Measurements from ENCODE around the gene ALDH7A1. TPM values are rescaled to one million over a fixed set of nuclear protein-coding genes. Genes with fewer than 3 reads are reported as not detected.
A peak's percentile ranks its signal among the peaks of the same experiment; 100 is the strongest.
"Not testable (repeated sequence)": the region's sequence is repeated elsewhere in the genome, so short reads cannot be mapped to it uniquely, and the experiment has no call there.

The ALDH7A1 gene
- total RNA-seq, 1 donor from 2014 or later: 63.6 TPM

GRCh38 chr5:126603402-126603991 is 8.5 kb upstream of the ALDH7A1 start:
- TF ChIP-seq POLR2A (IDR thresholded peaks at IDR 0.05) (no peak), POLR2AphosphoS5 (IDR thresholded peaks at IDR 0.05; ENCODE audit: insufficient read depth in 1 of 2, low read depth in 1 of 2) (no peak), CTCF (IDR thresholded peaks at IDR 0.05) (no peak)
- H3K36me3 ChIP-seq: peaks cover 0 to 25% of the 10 kb centered on the region in 2 donors
- no peak for DNase-seq (ENCODE audit: extremely low spot score in 2 of 2)
- peaks cover 54% of the 10 kb centered on the region for H3K4me1 ChIP-seq
- intact Hi-C loops (cut with DNase I): no loop called here
- H3K27me3 ChIP-seq: no peaks in the 10 kb centered on the region
- H3K27ac ChIP-seq: no peak overlapping the region
- no peak overlapping the region for H3K4me3 ChIP-seq
- no peaks in the 10 kb centered on the region for H3K9me3 ChIP-seq

GRCh38 chr5:126600631-126601511 is 5.9 kb upstream of the ALDH7A1 start, which contains the start of gene PHAX:
PHAX (plus strand) TSS chr5:126600947; CDS start chr5:126600963, 16 bp downstream.
- H3K36me3 ChIP-seq: peaks cover 0 to 24% of the 10 kb centered on the region in 2 donors
- DNase-seq (ENCODE audit: extremely low spot score in 2 of 2): no peak
- intact Hi-C loops (cut with DNase I): no loop called here
- no peaks in the 10 kb centered on the region for H3K9me3 ChIP-seq
- TF ChIP-seq POLR2AphosphoS5 (IDR thresholded peaks at IDR 0.05; ENCODE audit: insufficient read depth in 1 of 2, low read depth in 1 of 2) (peak in 1 of 2 donors; percentile 59), POLR2A (IDR thresholded peaks at IDR 0.05) (no peak), CTCF (IDR thresholded peaks at IDR 0.05) (peak; percentile 32 to 79 (median 36))
- H3K4me1 ChIP-seq: peaks cover 44% of the 10 kb centered on the region
- H3K27me3 ChIP-seq: no peaks in the 10 kb centered on the region
- peak within 1 kb of the TSS; percentile 82 to 95 for H3K4me3 ChIP-seq
- H3K27ac ChIP-seq: peak within 1 kb of the TSS; percentile 88

GRCh38 chr5:126599971-126600630 is 5.1 kb upstream of the ALDH7A1 start:
- peaks cover 0 to 19% of the 10 kb centered on the region in 2 donors for H3K36me3 ChIP-seq
- H3K4me3 ChIP-seq: peak overlapping the region; percentile 82 to 95
- TF ChIP-seq POLR2AphosphoS5 (IDR thresholded peaks at IDR 0.05; ENCODE audit: insufficient read depth in 1 of 2, low read depth in 1 of 2): peak in 1 of 2 donors; percentile 31
- peak overlapping the region; percentile 88 for H3K27ac ChIP-seq
- intact Hi-C loops (cut with DNase I): loop anchor here (5.0 kb wide), 2 partner anchors 177 to 263 kb away; partner anchors contain the start of gene LMNB1
- not testable (repeated sequence) for DNase-seq (ENCODE audit: extremely low spot score in 2 of 2); H3K9me3 ChIP-seq; H3K27me3 ChIP-seq
- H3K4me1 ChIP-seq: peaks cover 38% of the 10 kb centered on the region

GRCh38 chr5:126599499-126599898 is 4.5 kb upstream of the ALDH7A1 start:
- peaks cover 0 to 13% of the 10 kb centered on the region in 2 donors for H3K36me3 ChIP-seq
- H3K9me3 ChIP-seq: no peaks in the 10 kb centered on the region
- H3K27ac ChIP-seq: no peak overlapping the region
- H3K27me3 ChIP-seq: no peaks in the 10 kb centered on the region
- intact Hi-C loops (cut with DNase I): loop anchor here (5.0 kb wide), 2 partner anchors 178 to 262 kb away; partner anchors contain the start of gene LMNB1
- TF ChIP-seq POLR2A (IDR thresholded peaks at IDR 0.05): no peak
- no peak for TF ChIP-seq CTCF (IDR thresholded peaks at IDR 0.05)
- H3K4me3 ChIP-seq: no peak overlapping the region
- peaks cover 38% of the 10 kb centered on the region for H3K4me1 ChIP-seq
- no peak for DNase-seq (ENCODE audit: extremely low spot score in 2 of 2)

GRCh38 chr5:126597156-126597555 is 2.1 kb upstream of the ALDH7A1 start:
- intact Hi-C loops (cut with DNase I): loop anchor here (5.0 kb wide), 2 partner anchors 180 to 260 kb away; partner anchors contain the start of gene LMNB1
- Histone ChIP-seq H3K4me1 (peaks cover 41% of the 10 kb centered on the region), H3K9me3 (no peaks in the 10 kb centered on the region), H3K27ac (no peak overlapping the region), H3K27me3 (no peaks in the 10 kb centered on the region), H3K4me3 (no peak overlapping the region), H3K36me3 (peaks cover 0 to 1% of the 10 kb centered on the region in 2 donors)
- TF ChIP-seq POLR2AphosphoS5 (IDR thresholded peaks at IDR 0.05; ENCODE audit: insufficient read depth in 1 of 2, low read depth in 1 of 2) (peak in 1 of 2 donors; percentile 64), POLR2A (IDR thresholded peaks at IDR 0.05) (no peak), CTCF (IDR thresholded peaks at IDR 0.05) (no peak)
- DNase-seq (ENCODE audit: extremely low spot score in 2 of 2): no peak

Data from vagina (tissue), 2 donors.